HG03066 (cell line): Measurements from ENCODE around the gene CNP.
"Not testable (repeated sequence)": the region's sequence is repeated elsewhere in the genome, so short reads cannot be mapped to it uniquely, and the experiment has no call there.

Experiments used
- ATAC-seq: cut with Tn5 transposase; IDR thresholded peaks from one replicate; pipeline ENCODE4 v1.9.1; 2021; ENCODE audit warnings: low read depth; ENCODE audit not compliant: unreplicated experiment

The CNP gene

GRCh38 chr17:41966463-41967140 is at the start of gene CNP:
Gene CNP (plus strand): TSS chr17:41966795. CDS start chr17:41966885, 90 bp downstream.
- peak; percentile 58 for ATAC-seq

DNA sequence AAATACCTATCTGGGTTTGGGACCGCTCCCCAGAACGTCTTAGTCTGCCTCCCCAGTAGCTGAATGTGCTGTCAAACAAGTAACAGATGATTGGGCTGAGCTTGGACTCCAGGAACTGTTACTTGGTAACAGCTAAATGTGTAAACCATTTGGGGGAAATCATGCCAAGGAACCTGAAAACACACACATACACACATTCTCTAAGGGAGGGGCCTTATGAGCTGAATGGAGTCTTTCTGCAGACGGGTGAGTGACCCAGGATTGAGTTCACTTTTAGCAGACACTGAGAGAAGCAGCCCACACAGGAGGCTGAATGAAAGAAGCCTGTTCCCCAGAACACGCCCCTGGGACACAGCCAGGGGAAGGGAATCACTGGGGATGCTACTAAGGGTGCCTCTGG is 49.4 kb upstream of the CNP start:
- no peak for ATAC-seq

GRCh38 chr17:41917679-41918313 is 48.8 kb upstream of the CNP start:
- ATAC-seq = no peak

- peak; percentile 88 for ATAC-seq
Measured at GRCh38 chr17:41918314-41919164, 48.1 kb upstream of the CNP start, which contains the start of gene ACLY. Gene ACLY (minus strand): TSS chr17:41918951. CDS start chr17:41913873, 5,078 bp downstream.

GRCh38 chr17:41919165-41919817 is 47.3 kb upstream of the CNP start:
- peak; percentile 4 for ATAC-seq

DNA sequence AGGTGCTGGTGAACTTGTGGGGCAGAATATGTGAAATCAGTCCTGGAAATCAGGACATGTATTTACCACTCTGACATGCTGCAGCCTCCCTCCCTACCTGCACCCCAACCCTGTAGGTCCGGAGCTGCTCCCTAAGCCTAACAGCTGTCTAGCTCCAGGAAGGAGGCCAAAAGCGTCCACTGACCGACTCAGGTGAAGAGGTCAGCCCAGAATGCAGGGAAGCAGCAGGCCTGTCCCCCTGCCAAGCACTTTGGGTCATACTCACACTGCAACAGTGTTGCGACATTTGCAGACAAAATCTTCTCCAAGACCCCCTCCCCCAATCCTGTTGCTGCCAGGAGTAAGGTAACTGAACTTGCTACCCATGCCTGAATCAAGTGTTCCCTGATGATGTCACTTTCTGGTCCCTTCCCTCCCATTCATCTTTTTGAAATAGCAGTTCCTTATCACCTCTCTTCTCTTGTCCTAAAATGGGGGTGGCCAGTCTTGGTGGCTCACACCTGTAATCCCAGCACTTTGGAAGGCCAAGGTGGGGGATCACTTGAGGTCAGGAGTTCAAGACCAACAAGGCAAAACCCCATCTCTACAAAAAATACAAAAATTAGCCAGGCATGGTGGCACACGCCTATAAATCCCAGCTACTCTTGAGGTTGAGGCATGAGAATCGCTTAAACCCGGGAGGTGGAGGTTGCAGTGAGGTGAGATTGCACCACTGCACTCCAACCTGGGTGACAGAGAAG is 46.6 kb upstream of the CNP start:
- ATAC-seq = no peak

DNA sequence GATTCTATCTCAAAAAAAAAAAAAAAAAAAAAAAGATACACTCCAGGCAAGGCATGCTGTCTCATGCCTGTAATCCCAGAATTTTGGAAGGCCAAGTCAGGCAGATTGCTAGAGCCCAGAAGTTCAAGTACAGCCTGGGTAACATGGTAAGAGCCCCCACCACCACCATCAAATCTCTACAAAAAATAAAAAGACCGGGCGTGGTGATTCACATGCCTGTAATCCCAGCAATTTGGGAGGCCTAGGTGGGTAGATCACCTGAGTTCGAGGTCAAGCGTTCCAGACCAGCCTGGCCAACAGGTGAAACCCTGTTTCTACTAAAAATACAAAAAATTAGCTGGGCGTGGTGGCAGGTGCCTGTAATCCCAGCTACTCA is 46.0 kb upstream of the CNP start:
- ATAC-seq = no peak

- no peak for ATAC-seq
Measured at GRCh38 chr17:41925991-41926590, 40.5 kb upstream of the CNP start.

DNA sequence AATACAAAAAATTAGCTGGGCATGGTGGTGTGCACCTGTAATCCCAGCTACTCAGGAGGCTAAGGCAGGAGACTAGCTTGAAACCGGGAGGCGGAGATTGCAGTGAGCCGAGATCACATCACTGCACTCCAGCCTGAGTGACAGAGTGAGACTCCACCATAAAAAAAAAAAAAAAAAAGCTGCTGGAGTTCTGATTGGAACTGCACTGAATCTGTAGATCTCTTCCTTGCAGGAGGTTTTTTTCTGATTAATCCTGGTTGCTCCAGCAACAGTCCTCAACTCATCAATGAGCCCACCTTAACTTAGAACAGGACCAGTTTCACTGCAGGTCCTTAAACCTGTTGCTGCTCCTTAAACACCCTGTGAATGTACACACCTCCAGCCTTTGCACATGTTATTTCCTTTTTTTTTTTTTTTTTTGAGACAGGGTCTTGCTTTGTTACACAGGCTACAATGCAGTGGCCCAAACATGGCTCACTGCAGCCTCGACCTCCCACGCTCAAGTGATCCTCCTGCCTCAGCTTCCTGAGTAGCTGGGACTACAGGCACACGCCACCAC is 37.8 kb upstream of the CNP start:
- ATAC-seq = no peak

DNA sequence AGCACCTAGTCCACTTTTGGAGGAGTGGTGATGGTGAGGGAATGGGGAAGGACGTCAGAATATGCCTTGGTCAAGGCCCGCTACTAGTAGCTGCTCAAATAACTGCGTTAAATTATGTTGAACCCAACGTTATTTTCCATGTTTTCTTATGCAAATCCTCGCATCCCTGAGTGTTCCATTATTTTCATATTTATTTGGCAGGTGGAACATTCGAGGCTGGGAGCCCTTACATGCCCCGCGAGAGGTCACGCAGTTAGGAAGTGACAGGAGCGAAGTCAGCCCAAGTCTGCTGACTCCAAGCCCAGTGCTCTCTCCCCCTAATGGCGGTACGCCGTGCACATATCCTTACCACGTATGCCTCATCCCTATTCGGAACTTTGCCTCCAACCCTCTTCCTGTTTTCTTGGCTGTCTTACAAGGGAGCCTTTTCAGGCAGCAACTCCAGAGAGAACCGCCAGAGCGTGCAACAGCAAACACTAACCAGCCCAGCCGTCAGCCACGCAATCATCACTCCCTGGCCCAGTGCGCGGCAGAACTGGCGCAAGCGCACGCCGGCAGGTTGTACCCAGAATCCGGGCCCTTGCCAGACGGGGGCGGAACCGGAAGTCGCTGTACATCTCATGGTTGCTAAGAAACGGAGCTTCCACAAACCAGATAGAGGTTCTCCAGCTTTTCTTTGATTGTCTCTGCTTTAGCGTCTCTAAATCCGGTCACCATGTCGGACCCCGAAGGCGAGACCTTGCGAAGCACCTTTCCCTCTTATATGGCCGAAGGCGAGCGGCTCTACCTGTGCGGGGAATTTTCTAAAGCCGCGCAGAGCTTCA is 36.4 kb upstream of the CNP start, which contains the start of gene ODAD4:
TSS of gene ODAD4 (plus strand) at position 609 of the 824 bp plus-strand sequence. CDS start at position 716, 107 bp downstream.
- ATAC-seq = peak; percentile 97

DNA sequence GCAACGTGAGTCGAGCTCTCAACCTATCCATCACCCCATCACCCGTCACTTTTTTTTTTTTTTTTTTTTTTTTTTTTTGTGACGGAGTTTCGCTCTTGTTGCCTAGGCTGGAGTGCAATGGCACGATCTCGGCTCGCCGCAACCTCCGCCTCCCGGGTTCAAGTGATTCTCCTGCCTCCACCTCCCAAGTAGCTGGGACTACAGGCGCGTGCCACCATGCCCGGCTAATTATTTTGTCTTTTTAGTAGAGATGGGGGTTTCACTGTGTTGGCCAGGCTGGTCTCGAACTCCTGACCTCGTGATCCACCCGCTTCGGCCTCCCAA is 35.8 kb upstream of the CNP start:
- not testable (repeated sequence) for ATAC-seq

- not testable (repeated sequence) for ATAC-seq
Measured at GRCh38 chr17:41931715-41932114, 34.9 kb upstream of the CNP start.

- no peak for ATAC-seq
Measured at GRCh38 chr17:41932816-41933389, 33.7 kb upstream of the CNP start.

- no peak for ATAC-seq
Measured at GRCh38 chr17:41935641-41936040, 31.0 kb upstream of the CNP start.

- ATAC-seq = no peak
Measured at GRCh38 chr17:41937970-41938954, 28.3 kb upstream of the CNP start.

DNA sequence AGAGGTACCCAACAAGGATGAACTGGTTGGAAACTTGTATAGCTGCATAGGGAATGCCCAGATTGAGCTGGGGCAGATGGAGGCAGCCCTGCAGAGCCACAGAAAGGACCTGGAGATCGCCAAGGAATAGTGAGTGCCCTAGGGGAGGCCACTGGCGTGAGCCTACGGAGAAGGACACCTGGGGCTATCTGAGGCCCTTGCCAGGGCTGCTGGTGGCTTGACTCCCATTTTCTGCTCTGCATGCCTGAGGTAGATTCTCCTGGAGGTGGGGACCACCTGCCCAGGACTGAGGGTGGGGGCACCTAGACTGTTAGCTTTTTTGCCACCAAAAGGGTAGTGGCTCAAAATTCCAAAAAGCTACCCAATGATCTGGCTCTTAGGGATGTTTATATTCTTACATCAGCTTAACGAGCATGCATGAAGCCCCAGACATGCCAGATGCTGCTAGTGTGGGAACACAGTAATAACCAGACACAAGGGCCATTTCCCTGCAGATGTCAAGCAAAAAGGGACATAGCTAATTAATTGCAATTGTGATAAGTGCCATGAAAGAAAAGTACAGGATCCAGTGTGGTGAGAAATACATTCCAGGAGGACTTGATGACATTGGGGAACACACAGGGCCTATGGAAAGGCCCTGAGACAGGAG is 27.4 kb upstream of the CNP start:
- ATAC-seq = no peak

- no peak for ATAC-seq
Measured at GRCh38 chr17:41939693-41940090, 26.9 kb upstream of the CNP start.
